ENCODE measurements around the gene TIE1. TPM values are rescaled to one million over a fixed set of nuclear protein-coding genes. Genes with fewer than 3 reads are reported as not detected.
"Not testable (repeated sequence)": the region's sequence is repeated elsewhere in the genome, so short reads cannot be mapped to it uniquely, and the experiment has no call there.

TIE1 gene
- polyA plus RNA-seq, 3 donors from 2014 or later = 8.8 to 9.2 (median 8.8) TPM

DNA sequence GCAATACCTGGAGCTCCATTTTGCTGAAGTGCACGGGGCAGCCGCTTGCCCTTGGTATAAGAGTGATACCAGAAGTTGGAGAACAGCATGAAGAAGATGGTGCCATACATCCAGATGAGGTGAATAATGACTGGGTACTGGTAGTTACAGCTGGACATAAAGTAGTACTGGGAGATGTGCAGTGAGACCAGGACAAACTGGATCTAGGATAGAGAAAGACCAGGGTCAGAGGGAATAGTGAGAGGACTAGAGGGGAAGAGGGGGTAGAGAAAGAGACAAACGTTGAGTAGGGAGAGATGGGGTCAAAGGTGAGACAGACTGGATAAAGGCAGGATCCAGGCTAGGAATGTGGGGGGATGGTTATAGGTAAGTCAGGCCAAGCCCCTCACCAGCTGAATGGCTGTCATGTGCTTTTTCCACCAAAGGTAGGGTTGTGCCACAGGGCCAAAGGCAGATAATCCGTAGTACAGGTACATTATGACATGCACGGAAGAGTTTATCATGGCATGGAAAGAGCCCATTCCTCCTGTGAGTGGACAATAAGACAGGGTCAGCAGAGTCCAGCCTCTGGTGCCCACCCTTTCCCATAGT, 63.2 kb downstream of the TIE1 start:
- H3K27ac Mint-ChIP-seq = peak overlapping the region in 5 of 6 donors; percentile 5 to 68 (median 25)
- peaks cover 3 to 7% (median 5%) of the 10 kb centered on the region in 3 donors for H3K27me3 Mint-ChIP-seq (ENCODE audit: low read depth in 3 of 3)
- H3K9me3 Mint-ChIP-seq = no peaks in the 10 kb centered on the region
- no peak overlapping the region for H3K4me3 Mint-ChIP-seq
- no peak for DNase-seq
- peaks cover 10 to 31% (median 10%) of the 10 kb centered on the region in 3 donors for H3K36me3 Mint-ChIP-seq
- H3K4me1 Mint-ChIP-seq = peaks cover 45 to 50% of the 10 kb centered on the region in 2 donors

DNA sequence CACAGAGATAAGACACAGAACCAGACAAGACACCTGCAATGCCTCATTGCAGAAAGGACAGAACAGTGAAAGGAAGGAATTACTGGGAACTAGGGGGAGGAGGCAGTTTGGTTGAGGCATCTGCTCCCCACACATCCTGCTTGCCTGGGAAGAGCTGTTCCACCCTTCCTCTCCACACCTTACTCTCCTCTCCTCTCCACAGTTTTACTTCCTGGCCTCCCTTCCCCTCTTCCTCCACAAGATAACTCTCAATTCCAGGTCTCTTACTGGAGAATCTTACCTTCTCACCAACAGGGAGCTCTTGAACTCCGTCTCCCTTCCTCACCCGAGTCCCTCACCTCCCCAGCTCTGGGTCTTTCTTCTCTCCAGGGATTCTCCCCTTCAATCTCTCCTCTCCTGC, 64.9 kb downstream of the TIE1 start:
- no peak for DNase-seq
- H3K4me3 Mint-ChIP-seq = peak overlapping the region; percentile 50 to 89 (median 85)
- no peaks in the 10 kb centered on the region for H3K9me3 Mint-ChIP-seq
- H3K4me1 Mint-ChIP-seq = peaks cover 41 to 47% of the 10 kb centered on the region in 2 donors
- peaks cover 10 to 31% (median 10%) of the 10 kb centered on the region in 3 donors for H3K36me3 Mint-ChIP-seq
- H3K27ac Mint-ChIP-seq = peak overlapping the region; percentile 61 to 89 (median 84)
- H3K27me3 Mint-ChIP-seq (ENCODE audit: low read depth in 3 of 3) = peaks cover 3 to 7% (median 5%) of the 10 kb centered on the region in 3 donors

DNA sequence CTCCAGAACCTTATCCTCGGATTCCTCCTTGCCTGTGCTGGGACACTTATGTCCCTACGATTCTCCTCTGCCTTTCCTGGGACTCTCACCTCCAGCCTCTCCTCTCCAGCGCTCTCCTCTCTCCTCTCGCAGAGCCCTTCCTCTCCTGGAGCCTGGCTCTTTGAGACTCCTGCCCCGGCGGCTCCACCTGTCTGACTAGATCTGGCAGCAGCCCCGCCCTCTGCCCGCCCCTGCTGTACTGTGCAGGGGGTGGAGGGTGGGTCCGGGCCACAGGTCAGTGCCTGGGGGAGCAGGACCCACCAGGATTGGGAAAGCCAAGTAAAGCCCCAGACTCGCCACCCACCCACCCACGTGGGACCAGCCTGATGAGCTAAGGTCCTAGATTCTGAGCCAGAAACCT, 65.4 kb downstream of the TIE1 start:
- H3K36me3 Mint-ChIP-seq = peaks cover 9 to 31% (median 9%) of the 10 kb centered on the region in 3 donors
- no peak for DNase-seq
- peak overlapping the region; percentile 85 to 89 (median 88) for H3K4me3 Mint-ChIP-seq
- peak overlapping the region; percentile 84 to 89 (median 86) for H3K27ac Mint-ChIP-seq
- peaks cover 44 to 50% of the 10 kb centered on the region in 2 donors for H3K4me1 Mint-ChIP-seq
- H3K9me3 Mint-ChIP-seq = no peaks in the 10 kb centered on the region
- H3K27me3 Mint-ChIP-seq (ENCODE audit: low read depth in 3 of 3) = peaks cover 3 to 7% (median 5%) of the 10 kb centered on the region in 3 donors

DNA sequence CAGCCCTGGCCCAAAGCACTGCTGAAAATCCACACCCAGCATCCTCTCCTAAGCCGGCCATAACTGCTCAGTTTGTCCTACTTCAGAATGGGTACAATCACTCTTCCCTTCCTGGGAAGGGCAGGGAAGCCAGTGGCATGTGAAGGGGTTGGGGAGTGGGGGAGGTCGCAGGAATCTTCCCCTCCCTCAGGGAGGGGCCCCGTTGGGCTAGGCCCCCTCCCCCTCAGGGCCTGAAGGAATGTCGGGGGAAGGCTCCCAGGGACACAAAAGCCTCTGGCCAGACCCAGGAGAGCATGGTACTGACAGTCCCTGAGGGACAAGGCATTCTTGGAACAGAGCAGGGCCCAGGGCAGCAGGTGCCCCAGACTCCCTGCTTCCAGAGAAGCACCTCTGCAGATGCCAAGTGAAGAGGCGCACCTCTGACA, 65.8 kb downstream of the TIE1 start:
- peaks cover 5 to 28% (median 5%) of the 10 kb centered on the region in 3 donors for H3K36me3 Mint-ChIP-seq
- peaks cover 3 to 7% (median 5%) of the 10 kb centered on the region in 3 donors for H3K27me3 Mint-ChIP-seq (ENCODE audit: low read depth in 3 of 3)
- peaks cover 44 to 47% of the 10 kb centered on the region in 2 donors for H3K4me1 Mint-ChIP-seq
- DNase-seq = no peak
- no peaks in the 10 kb centered on the region for H3K9me3 Mint-ChIP-seq
- peak overlapping the region; percentile 78 to 91 (median 88) for H3K27ac Mint-ChIP-seq
- peak overlapping the region; percentile 85 to 89 (median 88) for H3K4me3 Mint-ChIP-seq

DNA sequence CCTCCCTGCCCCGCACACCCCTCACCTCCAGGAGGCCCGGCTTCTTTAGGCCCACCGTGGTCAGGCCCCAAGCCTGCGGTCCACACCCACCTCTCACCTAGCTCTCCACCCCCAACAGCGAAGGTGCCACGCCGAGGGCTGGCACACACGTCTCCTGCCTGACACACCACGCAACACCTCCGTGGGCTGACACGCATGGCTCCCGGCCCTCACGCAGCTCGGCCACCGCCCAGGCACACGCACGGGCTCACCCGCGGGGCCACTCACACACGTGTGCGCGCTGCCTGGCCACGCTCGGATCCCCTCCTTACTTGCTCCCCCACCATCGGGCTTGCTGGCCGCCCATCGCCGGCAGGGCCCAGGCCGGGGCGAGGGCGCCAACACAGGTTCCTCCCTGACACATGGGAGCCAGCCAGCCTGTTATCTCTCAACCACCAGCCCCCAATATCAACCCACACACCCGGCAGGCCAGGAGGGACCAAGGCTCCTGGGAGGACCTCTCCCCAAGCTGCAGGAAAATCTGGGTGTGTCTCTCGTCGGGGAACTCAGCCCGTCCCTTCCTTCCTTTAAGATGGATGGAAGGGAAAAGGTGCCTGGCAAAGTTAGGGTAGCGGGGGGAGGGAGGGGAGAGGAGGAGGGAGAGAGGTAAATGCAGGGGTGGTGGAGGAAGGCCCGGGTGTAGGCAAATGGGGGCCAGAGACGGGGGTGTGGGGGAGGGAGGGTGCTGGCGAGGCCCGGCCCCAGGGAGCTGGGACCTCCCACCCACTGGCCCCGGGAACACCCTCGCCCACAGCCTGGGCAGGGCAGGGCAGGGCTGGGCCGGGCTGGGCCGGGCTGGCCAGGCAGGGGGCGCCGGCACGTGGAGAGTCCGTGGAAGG, 66.5 kb downstream of the TIE1 start:
- Mint-ChIP-seq H3K36me3 (peaks cover 4 to 22% (median 5%) of the 10 kb centered on the region in 3 donors), H3K27ac (peak overlapping the region; percentile 78 to 91 (median 88)), H3K4me1 (peaks cover 44 to 45% of the 10 kb centered on the region in 2 donors), H3K9me3 (no peaks in the 10 kb centered on the region), H3K4me3 (peak overlapping the region; percentile 85 to 89 (median 88)), H3K27me3 (ENCODE audit: low read depth in 3 of 3) (peaks cover 3 to 7% (median 3%) of the 10 kb centered on the region in 3 donors)
- DNase-seq = peak; percentile 50 to 62 (median 59)

DNA sequence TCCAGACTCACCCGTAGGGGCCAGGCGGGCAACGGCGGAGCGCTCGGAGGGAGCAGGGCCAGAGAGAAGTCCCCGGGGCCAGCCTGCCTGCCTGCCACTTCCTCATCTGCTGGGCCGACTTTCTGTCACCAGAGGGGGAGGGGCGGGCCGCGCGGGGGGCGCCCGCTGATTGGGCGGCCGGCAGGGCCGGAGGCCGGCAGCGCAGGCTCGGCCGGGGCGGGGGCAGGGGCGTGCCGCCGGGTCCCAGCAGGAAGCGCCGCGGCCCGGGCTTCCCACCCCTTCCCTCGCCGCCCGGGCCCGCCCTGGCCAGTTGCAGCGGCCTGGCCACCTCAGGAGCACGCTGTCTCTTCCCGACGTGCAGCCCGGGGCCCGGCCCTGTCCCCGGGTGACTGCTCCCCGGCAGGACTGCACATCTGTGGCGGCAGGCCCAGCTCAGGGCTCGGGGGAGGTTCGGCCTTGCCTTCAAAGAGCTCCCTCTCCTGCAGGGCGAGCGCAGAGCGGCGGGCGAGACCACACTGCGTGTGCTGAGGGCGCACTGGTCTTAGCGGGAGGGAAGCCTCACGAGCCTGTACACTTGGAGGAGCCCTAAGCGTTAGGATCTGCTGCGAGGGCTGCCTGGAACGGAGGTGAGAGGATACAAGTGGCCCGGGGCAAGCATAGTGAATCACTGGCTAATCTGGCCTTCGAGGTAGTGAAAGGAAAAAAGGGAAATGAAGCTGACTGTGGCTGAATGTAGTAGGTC, 67.3 kb downstream of the TIE1 start, which contains the start of gene ELOVL1:
Gene ELOVL1, minus strand, starts transcription at position 108 of the 742 bp plus-strand sequence. CDS start 2,402 bp downstream, outside the sequence.
- Mint-ChIP-seq H3K4me3 (peak within 1 kb of the TSS; percentile 91 to 93 (median 92)), H3K27me3 (ENCODE audit: low read depth in 3 of 3) (peaks cover 3 to 7% (median 3%) of the 10 kb centered on the region in 3 donors), H3K36me3 (peaks cover 2 to 19% (median 5%) of the 10 kb centered on the region in 3 donors), H3K4me1 (peaks cover 44 to 45% of the 10 kb centered on the region in 2 donors), H3K27ac (peak within 1 kb of the TSS; percentile 84 to 98 (median 93)), H3K9me3 (no peaks in the 10 kb centered on the region)
- peak; percentile 86 to 89 (median 89) for DNase-seq

DNA sequence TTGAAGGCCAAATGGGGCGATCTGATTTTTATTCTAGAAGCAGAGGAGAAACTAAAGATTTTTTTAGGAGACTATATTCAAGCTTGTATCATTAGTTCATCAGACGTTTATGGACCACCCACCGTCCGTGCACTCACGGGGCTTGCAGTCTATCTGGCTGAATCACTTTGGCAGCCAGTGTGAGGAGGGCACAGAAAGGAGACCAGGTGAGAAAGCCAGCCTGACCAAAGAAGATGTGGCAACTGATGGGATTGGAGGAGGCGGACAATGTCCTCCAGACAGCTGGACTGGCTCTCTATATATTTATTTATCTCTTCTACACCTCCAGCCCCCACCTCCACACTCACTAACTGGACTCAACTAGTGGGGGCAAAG, 67.9 kb downstream of the TIE1 start:
- H3K4me1 Mint-ChIP-seq = peaks cover 44 to 45% of the 10 kb centered on the region in 2 donors
- peak overlapping the region; percentile 84 to 98 (median 93) for H3K27ac Mint-ChIP-seq
- DNase-seq = no peak
- H3K9me3 Mint-ChIP-seq = no peaks in the 10 kb centered on the region
- H3K4me3 Mint-ChIP-seq = peak overlapping the region; percentile 91 to 93 (median 92)
- H3K36me3 Mint-ChIP-seq = peaks cover 0 to 17% (median 5%) of the 10 kb centered on the region in 3 donors
- peaks cover 3 to 7% (median 3%) of the 10 kb centered on the region in 3 donors for H3K27me3 Mint-ChIP-seq (ENCODE audit: low read depth in 3 of 3)

DNA sequence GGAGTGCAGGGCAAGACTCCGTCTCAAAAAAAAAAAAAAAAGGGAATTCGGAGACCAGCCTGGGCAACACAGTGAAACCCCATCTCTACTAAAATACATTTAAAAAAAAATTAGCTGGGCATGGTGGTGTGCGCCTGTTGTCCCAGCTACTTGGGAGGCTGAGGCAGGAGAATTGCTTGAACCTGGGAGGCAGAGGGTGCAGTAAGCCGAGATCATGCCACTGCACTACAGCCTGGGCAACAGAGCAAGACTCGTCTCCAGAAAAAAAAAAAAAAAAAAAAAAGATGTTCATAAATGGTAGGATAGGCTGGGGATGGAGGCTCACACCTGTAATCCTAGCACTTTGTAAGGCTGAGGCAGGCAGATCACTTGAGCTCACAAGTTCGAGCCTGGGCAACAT, 69.0 kb downstream of the TIE1 start:
- not testable (repeated sequence) for DNase-seq; H3K9me3 Mint-ChIP-seq; H3K27me3 Mint-ChIP-seq (ENCODE audit: low read depth in 3 of 3); H3K36me3 Mint-ChIP-seq; H3K4me3 Mint-ChIP-seq
- Mint-ChIP-seq H3K27ac (peak overlapping the region in 1 of 6 donors; percentile 23), H3K4me1 (peaks cover 41 to 44% of the 10 kb centered on the region in 2 donors)

DNA sequence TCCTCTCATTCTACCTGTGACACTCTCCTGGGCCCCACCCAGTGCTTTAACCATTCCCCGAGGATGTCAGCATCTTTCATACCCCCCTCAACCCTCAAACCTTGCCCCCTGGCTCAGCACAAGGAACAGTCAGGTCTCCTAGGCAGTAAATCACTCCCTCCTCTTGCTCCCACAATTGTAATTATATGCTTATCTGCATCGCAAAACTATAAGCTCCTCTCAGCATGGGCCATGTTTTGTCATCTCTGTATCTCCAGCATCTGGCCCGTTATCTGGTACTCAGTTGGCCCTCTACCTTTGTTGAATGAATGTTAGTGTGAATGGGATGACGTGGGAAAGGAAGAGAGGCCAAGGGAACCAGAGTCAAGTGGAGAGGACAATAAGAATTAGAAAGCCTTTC, 69.8 kb downstream of the TIE1 start:
- Mint-ChIP-seq H3K27me3 (ENCODE audit: low read depth in 3 of 3) (peaks cover 3 to 4% (median 3%) of the 10 kb centered on the region in 3 donors), H3K4me1 (peaks cover 33 to 36% of the 10 kb centered on the region in 2 donors), H3K4me3 (peak overlapping the region in 2 of 5 donors; percentile 58 to 66), H3K9me3 (no peaks in the 10 kb centered on the region), H3K27ac (peak overlapping the region in 5 of 6 donors; percentile 67 to 80 (median 76)), H3K36me3 (peaks cover 0 to 3% (median 0%) of the 10 kb centered on the region in 3 donors)
- DNase-seq = no peak

DNA sequence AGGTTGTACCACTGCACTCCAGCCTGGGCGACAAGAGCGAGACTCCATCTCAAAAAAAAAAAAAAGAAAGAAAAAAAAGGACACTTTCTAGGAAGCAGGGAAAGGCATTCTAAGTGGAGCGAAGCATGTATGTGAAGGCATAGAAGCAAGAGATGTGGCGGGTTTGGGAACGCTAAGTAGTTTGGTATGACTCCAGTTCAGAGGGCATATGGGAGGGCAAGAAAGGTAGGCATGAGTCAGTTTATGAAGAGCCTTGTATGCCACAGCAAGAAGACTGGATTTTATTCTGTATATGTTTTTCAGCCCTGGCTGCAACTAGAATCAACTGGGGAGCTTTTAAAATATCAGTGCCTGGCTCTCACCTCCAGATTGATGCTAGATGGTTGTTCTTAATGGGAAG, 71.4 kb downstream of the TIE1 start:
- no peak for DNase-seq
- H3K4me3 Mint-ChIP-seq = no peak overlapping the region
- H3K36me3 Mint-ChIP-seq = no peaks in the 10 kb centered on the region

More for the DNA sequence above, 71.4 kb downstream of the TIE1 start:
- H3K4me1 Mint-ChIP-seq = peaks cover 18 to 21% of the 10 kb centered on the region in 2 donors
- no peaks in the 10 kb centered on the region for H3K9me3 Mint-ChIP-seq
- no peak overlapping the region for H3K27ac Mint-ChIP-seq
- H3K27me3 Mint-ChIP-seq (ENCODE audit: low read depth in 3 of 3) = no peaks in the 10 kb centered on the region
